SK-N-SH (cell line): ENCODE results near the gene PEAK1. TPM values are rescaled to one million over a fixed set of nuclear protein-coding genes. Genes with fewer than 3 reads are reported as not detected.

Experiments used
- CTCF ChIA-PET: fragments of 300-600, 350-600 bp; formaldehyde crosslinking; extraction: SDS; loops from one replicate; lab custom pipeline; 2021; lab: Yijun Ruan, JAX
- POLR2A ChIA-PET: fragments of 350-600 bp; sonication (Branson Sonifier 250); formaldehyde crosslinking; extraction: SDS; loops from one replicate; lab custom pipeline; 2020; ENCODE audit warnings: antibody characterized with exemption, inconsistent platforms; lab: Yijun Ruan, JAX
- DNase-seq: peaks from one replicate; pipeline ENCODE4 v3.0.0; 2012
- H2AFZ ChIP-seq: fragments of 200-600 bp; sonication (generic); 2 replicates; pipeline ENCODE4 v1.8.1; 2016; ENCODE audit warnings: antibody characterized with exemption, mild to moderate bottlenecking, low read depth
- H3F3A ChIP-seq: fragments of 200-600 bp; sonication (generic); replicated peaks from 2 replicates; pipeline ENCODE3; 2016; ENCODE audit warnings: antibody characterized with exemption, mild to moderate bottlenecking; ENCODE audit not compliant: insufficient read depth
- H3K27ac ChIP-seq, 2 experiments: fragments of 200-500 bp in 1 of 2; fragments of 200-600 bp in 1 of 2; sonication (Bioruptor generic) in 1 of 2; sonication (generic), shearing (Covaris generic) in 1 of 2; 2 replicates each; pipeline versions ENCODE4 v1.5.1 to v1.6.1; 2014 to 2016; ENCODE audit warnings: low read depth in 2 of 2, inconsistent platforms in 1 of 2, low read length in 1 of 2, mild to moderate bottlenecking in 1 of 2, mixed read lengths in 1 of 2
- H3K27me3 ChIP-seq: fragments of 200-600 bp; sonication (generic), shearing (Covaris generic); 2 replicates; pipeline ENCODE4 v1.6.1; 2016; ENCODE audit warnings: mixed run types; ENCODE audit not compliant: insufficient read depth
- H3K36me3 ChIP-seq, 2 experiments: fragments of 200-500 bp in 1 of 2; fragments of 200-600 bp in 1 of 2; sonication (Bioruptor generic) in 1 of 2; sonication (generic) in 1 of 2; replicated peaks in 1 of 2; 2 replicates each; pipeline versions ENCODE3 to v1.5.1; 2014 to 2016; ENCODE audit warnings: low read length in 1 of 2, mild to moderate bottlenecking in 1 of 2; ENCODE audit not compliant: insufficient read depth in 2 of 2, control insufficient read depth in 1 of 2
- H3K4me1 ChIP-seq, 2 experiments: fragments of 200-500 bp in 1 of 2; fragments of 200-600 bp in 1 of 2; sonication (Bioruptor generic) in 1 of 2; sonication (generic), shearing (Covaris generic) in 1 of 2; 2 replicates each; pipeline versions ENCODE4 v1.5.1 to v1.6.1; 2014 to 2016; ENCODE audit warnings: low read depth in 1 of 2, low read length in 1 of 2, mixed run types in 1 of 2; ENCODE audit not compliant: insufficient read depth in 2 of 2, control insufficient read depth in 1 of 2
- H3K4me2 ChIP-seq: fragments of 200-600 bp; sonication (generic), shearing (Covaris generic); 2 replicates; pipeline ENCODE4 v1.6.1; 2017; ENCODE audit warnings: mixed run types
- H3K4me3 ChIP-seq, 2 experiments: fragments of 200-500 bp in 1 of 2; fragments of 200-600 bp in 1 of 2; sonication (Bioruptor generic) in 1 of 2; sonication (generic), shearing (Covaris generic) in 1 of 2; 2 replicates each; pipeline versions ENCODE4 v1.5.1 to v1.8.1; 2014 to 2016; ENCODE audit warnings: low read depth in 2 of 2, inconsistent platforms in 1 of 2, low read length in 1 of 2, mild to moderate bottlenecking in 1 of 2, mixed read lengths in 1 of 2, moderate library complexity in 1 of 2
- H3K79me2 ChIP-seq: fragments of 200-600 bp; sonication (generic); 2 replicates; pipeline ENCODE4 v1.8.1; 2017; ENCODE audit warnings: mild to moderate bottlenecking; ENCODE audit not compliant: insufficient read depth
- H3K9ac ChIP-seq: fragments of 200-600 bp; sonication (generic); 2 replicates; pipeline ENCODE4 v1.6.1; 2017; ENCODE audit warnings: mixed run types
- H3K9me2 ChIP-seq: fragments of 200-600 bp; sonication (generic); 2 replicates; pipeline ENCODE4 v1.6.1; 2017; ENCODE audit warnings: mixed run types
- H3K9me3 ChIP-seq: fragments of 200-600 bp; sonication (generic); 2 replicates; pipeline ENCODE4 v1.6.1; 2017; ENCODE audit warnings: mixed run types, mild to moderate bottlenecking, moderate library complexity
- H4K20me1 ChIP-seq: fragments of 200-600 bp; sonication (generic); 2 replicates; pipeline ENCODE4 v1.6.1; 2017; ENCODE audit warnings: mild to moderate bottlenecking, mixed run types; ENCODE audit not compliant: insufficient read depth
- CHD2 ChIP-seq: fragments of 150-350 bp; IDR thresholded peaks from 2 replicates; pipeline ENCODE4 v1.6.1; 2018; ENCODE audit warnings: low read length; ENCODE audit not compliant: partially characterized antibody
- EP300 ChIP-seq, 2 experiments: IDR thresholded peaks; 2 replicates each; pipeline versions ENCODE4 v1.4.0 to v1.6.1; 2012; ENCODE audit warnings: borderline replicate concordance in 1 of 2, low read depth in 1 of 2, low read length in 1 of 2
- EZH2phosphoT487 ChIP-seq: fragments of 200-600 bp; sonication (generic); IDR thresholded peaks from 2 replicates; pipeline ENCODE4 v1.6.1; 2017; ENCODE audit warnings: low read depth, mixed run types, mild to moderate bottlenecking, antibody characterized with exemption, moderate library complexity, borderline replicate concordance
- FOSL2 ChIP-seq: IDR thresholded peaks from 2 replicates; pipeline ENCODE4 v1.4.0; 2012; ENCODE audit warnings: low read depth, mild to moderate bottlenecking, moderate library complexity, borderline replicate concordance
- FOXJ3 ChIP-seq: sonication (generic); formaldehyde crosslinking; IDR thresholded peaks from 2 replicates; pipeline ENCODE4 v1.5.1; 2020; ENCODE audit warnings: mild to moderate bottlenecking, missing genetic modification reagents
- GABPA ChIP-seq: IDR thresholded peaks from 2 replicates; pipeline ENCODE4 v1.4.0; 2012; ENCODE audit warnings: low read depth, mild to moderate bottlenecking
- JUND ChIP-seq: IDR thresholded peaks from 2 replicates; pipeline ENCODE4 v1.4.0; 2012
- MEF2A ChIP-seq: IDR thresholded peaks from 2 replicates; pipeline ENCODE4 v1.4.0; 2012; ENCODE audit warnings: low read depth, borderline replicate concordance
- NFIC ChIP-seq: IDR thresholded peaks from 2 replicates; pipeline ENCODE4 v1.4.0; 2012; ENCODE audit warnings: borderline replicate concordance
- RAD21 ChIP-seq: IDR thresholded peaks from 2 replicates; pipeline ENCODE4 v1.6.1; 2012; ENCODE audit warnings: mild to moderate bottlenecking, low read length
- RCOR1 ChIP-seq: fragments of 150-350 bp; IDR thresholded peaks from 2 replicates; pipeline ENCODE4 v1.6.1; 2017; ENCODE audit warnings: antibody characterized with exemption, low read length
- RFX5 ChIP-seq: IDR thresholded peaks from 2 replicates; pipeline ENCODE4 v1.6.1; 2012; ENCODE audit warnings: mild to moderate bottlenecking, improper control_type of control experiment, low read length
- RXRA ChIP-seq: IDR thresholded peaks from 2 replicates; pipeline ENCODE4 v1.4.0; 2012; ENCODE audit warnings: low read depth, mild to moderate bottlenecking, borderline replicate concordance
- SIN3A ChIP-seq: IDR thresholded peaks from 2 replicates; pipeline ENCODE4 v1.6.1; 2012; ENCODE audit warnings: low read depth, mild to moderate bottlenecking, low read length, moderate library complexity, borderline replicate concordance
- WGBS: methylation state at CpG from one replicate; pipeline ENCODE4 v1.1.6; 2017; ENCODE audit warnings: low lambda C conversion rate; 5-methylcytosine and 5-hydroxymethylcytosine counted together
- polyA plus RNA-seq, 3 experiments: library from polyadenylated mRNA; depleted of rRNA; stranded (reverse); fragments of >200 nt; gene quantifications; 2 replicates each; pipeline ENCODE4 v1.2.3, GENCODE V29; 2012
- TF ChIP-seq, protein P1 (sequence below): IDR thresholded peaks from 2 replicates; pipeline ENCODE4; 2012
- TF ChIP-seq, protein P2 (sequence below): IDR thresholded peaks from 2 replicates; pipeline ENCODE4 v1.4.0; 2012; ENCODE audit warnings: low read depth, borderline replicate concordance
- TF ChIP-seq, protein P3 (sequence below): fragments of 200-600 bp; sonication (generic); IDR thresholded peaks from 2 replicates; pipeline ENCODE4 v1.6.1; 2017; ENCODE audit warnings: antibody characterized with exemption, mild to moderate bottlenecking, moderate library complexity
- TF ChIP-seq, protein P4 (sequence below): IDR thresholded peaks from 2 replicates; pipeline ENCODE4 v1.4.0; 2012; ENCODE audit warnings: low read depth
- TF ChIP-seq, protein P5 (sequence below): IDR thresholded peaks from 2 replicates; pipeline ENCODE4 v1.4.0; 2012; ENCODE audit warnings: low read depth, borderline replicate concordance

The PEAK1 gene
- polyA plus RNA-seq, 1 of the 3 experiments (the other 2 are of a cell fraction): 9.0 TPM

DNA sequence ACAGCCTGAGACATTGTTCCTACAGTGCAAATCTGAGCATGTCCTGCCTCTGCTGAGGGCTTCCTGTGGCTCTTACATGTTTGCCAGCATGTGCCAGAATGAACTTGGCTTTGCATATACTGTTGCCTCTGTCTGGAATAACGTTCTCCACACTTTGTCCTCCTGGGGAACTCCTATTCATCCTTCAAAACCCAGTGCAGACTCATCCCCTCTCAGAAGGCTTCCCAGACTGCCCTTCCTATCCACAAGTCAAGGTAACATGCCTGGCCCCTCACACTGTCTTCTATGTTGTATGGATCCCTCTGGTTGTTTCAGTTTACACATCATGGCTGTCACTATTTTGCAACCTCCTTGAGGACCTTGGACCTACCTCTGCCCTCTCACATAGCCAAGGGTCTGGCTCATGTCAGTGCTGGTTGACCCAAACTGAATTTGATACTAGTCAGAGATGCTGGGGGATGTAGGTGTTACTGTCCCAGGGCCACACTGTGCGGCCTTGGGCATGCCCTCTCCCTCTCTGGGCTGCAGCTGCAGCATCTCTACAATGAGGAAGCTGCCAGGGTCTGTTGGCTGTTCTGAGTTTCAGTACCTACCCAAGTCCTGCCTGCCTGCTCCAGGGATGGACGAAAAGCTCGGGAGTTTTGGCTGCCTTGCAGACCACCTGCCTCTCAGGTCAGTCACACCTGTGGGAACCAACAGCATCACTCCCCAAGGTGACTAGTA, 320.0 kb downstream of the PEAK1 start:
- TF ChIP-seq FOXJ3 (CRISPR knock-in tag) (no peak), RFX5 (no peak), NFIC (no peak)
- TF ChIP-seq, protein P1, sequence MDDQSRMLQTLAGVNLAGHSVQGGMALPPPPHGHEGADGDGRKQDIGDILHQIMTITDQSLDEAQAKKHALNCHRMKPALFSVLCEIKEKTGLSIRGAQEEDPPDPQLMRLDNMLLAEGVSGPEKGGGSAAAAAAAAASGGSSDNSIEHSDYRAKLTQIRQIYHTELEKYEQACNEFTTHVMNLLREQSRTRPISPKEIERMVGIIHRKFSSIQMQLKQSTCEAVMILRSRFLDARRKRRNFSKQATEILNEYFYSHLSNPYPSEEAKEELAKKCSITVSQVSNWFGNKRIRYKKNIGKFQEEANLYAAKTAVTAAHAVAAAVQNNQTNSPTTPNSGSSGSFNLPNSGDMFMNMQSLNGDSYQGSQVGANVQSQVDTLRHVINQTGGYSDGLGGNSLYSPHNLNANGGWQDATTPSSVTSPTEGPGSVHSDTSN: no peak
- Histone ChIP-seq H3K27ac (no peak overlapping the region), H3K36me3 (no peaks in the 10 kb centered on the region), H3K4me3 (no peak overlapping the region), H3K4me2 (no peak overlapping the region), H3K9me3 (no peaks in the 10 kb centered on the region), H4K20me1 (no peaks in the 10 kb centered on the region), H3K9ac (no peak overlapping the region), H3K27me3 (no peaks in the 10 kb centered on the region), H2AFZ (no peak overlapping the region), H3K4me1 (peaks cover 0 to 13% of the 10 kb centered on the region in 2 experiments; a peak in 1 of 4 replicates), H3K9me2 (no peaks in the 10 kb centered on the region), H3K79me2 (no peaks in the 10 kb centered on the region), H3F3A (no peaks in the 10 kb centered on the region)
- WGBS: 83% methylated on average over 3 of the region's 4 CpGs
- no peak for DNase-seq
- ChIA-PET POLR2A (interaction anchor here (1.4 kb wide), 1 partner anchor 29 kb away, joined by 6 read pairs; the partner anchor contains the start of gene TSPAN3), CTCF (interaction anchor here (0.7 to 11.4 kb wide), 6 partner anchors 7 to 441 kb away, joined by 3 to 124 read pairs (median 4); no protein-coding TSS in a partner anchor)

DNA sequence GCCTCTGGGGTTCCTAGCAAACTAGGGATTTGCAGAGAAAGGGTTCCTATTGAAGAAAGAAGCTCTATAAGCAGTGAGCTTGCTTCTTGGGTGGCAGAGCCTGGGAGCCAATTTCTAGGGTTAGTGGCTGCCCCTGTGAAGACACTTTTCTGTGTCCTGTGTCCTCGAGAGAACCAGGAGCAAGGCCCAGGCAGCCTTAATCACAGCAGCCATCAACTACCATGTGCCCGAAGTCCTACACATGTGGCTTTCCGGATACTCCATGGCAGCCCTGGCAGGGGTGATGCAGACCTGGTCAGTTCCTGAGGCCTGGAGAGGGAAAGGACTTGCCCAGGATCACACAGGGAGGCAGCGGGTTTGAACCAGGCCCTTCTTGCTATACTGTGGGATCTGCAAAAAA, 321.3 kb downstream of the PEAK1 start:
- no peaks in the 10 kb centered on the region for H4K20me1 ChIP-seq
- no peaks in the 10 kb centered on the region for H3K27me3 ChIP-seq
- H2AFZ ChIP-seq: no peak overlapping the region
- TF ChIP-seq SIN3A: no peak
- no peak for TF ChIP-seq EP300 (IDR thresholded peaks at IDR 0.05; ENCODE audit: borderline replicate concordance in 1 of 2, low read depth in 1 of 2, low read length in 1 of 2)
- no peak for TF ChIP-seq NFIC
- TF ChIP-seq CHD2: no peak
- TF ChIP-seq, protein P2, sequence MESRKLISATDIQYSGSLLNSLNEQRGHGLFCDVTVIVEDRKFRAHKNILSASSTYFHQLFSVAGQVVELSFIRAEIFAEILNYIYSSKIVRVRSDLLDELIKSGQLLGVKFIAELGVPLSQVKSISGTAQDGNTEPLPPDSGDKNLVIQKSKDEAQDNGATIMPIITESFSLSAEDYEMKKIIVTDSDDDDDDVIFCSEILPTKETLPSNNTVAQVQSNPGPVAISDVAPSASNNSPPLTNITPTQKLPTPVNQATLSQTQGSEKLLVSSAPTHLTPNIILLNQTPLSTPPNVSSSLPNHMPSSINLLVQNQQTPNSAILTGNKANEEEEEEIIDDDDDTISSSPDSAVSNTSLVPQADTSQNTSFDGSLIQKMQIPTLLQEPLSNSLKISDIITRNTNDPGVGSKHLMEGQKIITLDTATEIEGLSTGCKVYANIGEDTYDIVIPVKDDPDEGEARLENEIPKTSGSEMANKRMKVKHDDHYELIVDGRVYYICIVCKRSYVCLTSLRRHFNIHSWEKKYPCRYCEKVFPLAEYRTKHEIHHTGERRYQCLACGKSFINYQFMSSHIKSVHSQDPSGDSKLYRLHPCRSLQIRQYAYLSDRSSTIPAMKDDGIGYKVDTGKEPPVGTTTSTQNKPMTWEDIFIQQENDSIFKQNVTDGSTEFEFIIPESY: no peak
- no peak for TF ChIP-seq EZH2phosphoT487
- TF ChIP-seq GABPA: no peak
- no peak for TF ChIP-seq RFX5
- TF ChIP-seq, protein P3, sequence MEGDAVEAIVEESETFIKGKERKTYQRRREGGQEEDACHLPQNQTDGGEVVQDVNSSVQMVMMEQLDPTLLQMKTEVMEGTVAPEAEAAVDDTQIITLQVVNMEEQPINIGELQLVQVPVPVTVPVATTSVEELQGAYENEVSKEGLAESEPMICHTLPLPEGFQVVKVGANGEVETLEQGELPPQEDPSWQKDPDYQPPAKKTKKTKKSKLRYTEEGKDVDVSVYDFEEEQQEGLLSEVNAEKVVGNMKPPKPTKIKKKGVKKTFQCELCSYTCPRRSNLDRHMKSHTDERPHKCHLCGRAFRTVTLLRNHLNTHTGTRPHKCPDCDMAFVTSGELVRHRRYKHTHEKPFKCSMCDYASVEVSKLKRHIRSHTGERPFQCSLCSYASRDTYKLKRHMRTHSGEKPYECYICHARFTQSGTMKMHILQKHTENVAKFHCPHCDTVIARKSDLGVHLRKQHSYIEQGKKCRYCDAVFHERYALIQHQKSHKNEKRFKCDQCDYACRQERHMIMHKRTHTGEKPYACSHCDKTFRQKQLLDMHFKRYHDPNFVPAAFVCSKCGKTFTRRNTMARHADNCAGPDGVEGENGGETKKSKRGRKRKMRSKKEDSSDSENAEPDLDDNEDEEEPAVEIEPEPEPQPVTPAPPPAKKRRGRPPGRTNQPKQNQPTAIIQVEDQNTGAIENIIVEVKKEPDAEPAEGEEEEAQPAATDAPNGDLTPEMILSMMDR: no peak
- TF ChIP-seq RXRA: no peak
- no peak for TF ChIP-seq RCOR1
- TF ChIP-seq, protein P4, sequence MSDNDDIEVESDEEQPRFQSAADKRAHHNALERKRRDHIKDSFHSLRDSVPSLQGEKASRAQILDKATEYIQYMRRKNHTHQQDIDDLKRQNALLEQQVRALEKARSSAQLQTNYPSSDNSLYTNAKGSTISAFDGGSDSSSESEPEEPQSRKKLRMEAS: no peak
- no peak for TF ChIP-seq MEF2A
- TF ChIP-seq RAD21: no peak
- TF ChIP-seq FOSL2: no peak
- TF ChIP-seq JUND: no peak
- TF ChIP-seq, protein P5, sequence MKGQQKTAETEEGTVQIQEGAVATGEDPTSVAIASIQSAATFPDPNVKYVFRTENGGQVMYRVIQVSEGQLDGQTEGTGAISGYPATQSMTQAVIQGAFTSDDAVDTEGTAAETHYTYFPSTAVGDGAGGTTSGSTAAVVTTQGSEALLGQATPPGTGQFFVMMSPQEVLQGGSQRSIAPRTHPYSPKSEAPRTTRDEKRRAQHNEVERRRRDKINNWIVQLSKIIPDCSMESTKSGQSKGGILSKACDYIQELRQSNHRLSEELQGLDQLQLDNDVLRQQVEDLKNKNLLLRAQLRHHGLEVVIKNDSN: no peak
- H3K27ac ChIP-seq: no peak overlapping the region
- no peak overlapping the region for H3K9ac ChIP-seq
- no peak overlapping the region for H3K4me3 ChIP-seq
- H3K79me2 ChIP-seq: no peaks in the 10 kb centered on the region
- H3K4me1 ChIP-seq: peaks cover 0 to 13% of the 10 kb centered on the region in 2 experiments; a peak in 1 of 4 replicates
- H3K9me2 ChIP-seq: no peaks in the 10 kb centered on the region
- H3F3A ChIP-seq: no peaks in the 10 kb centered on the region
- POLR2A ChIA-PET: no interaction called here
- DNase-seq: no peak
- H3K9me3 ChIP-seq: no peaks in the 10 kb centered on the region
- 100% methylated on average over 1 of the region's 4 CpGs for WGBS
- no peak overlapping the region for H3K4me2 ChIP-seq
- CTCF ChIA-PET: interaction anchor here (0.6 to 1.8 kb wide), 4 partner anchors 9 to 445 kb away, joined by 3 to 7 read pairs (median 6); no protein-coding TSS in a partner anchor
- H3K36me3 ChIP-seq: no peaks in the 10 kb centered on the region
